ENCODE data around the gene DNAJB8. TPM values are rescaled to one million over a fixed set of nuclear protein-coding genes. Genes with fewer than 3 reads are reported as not detected.

DNAJB8 gene
- total and polyA plus RNA-seq, 9 of the 15 experiments (the other 6 are each of a cell fraction or from before 2014, with no cell fraction given), result not detected

- TF ChIP-seq ZNF274 (IDR thresholded peaks at IDR 0.05; ENCODE audit: borderline replicate concordance, low read depth, low read length), result no peak
- no peak for TF ChIP-seq ZNF175 (CRISPR knock-in tag; IDR thresholded peaks at IDR 0.05; ENCODE audit: low read depth)
- no peak for TF ChIP-seq POLR3A (IDR thresholded peaks at IDR 0.05; ENCODE audit: borderline replicate concordance, extremely low read depth, insufficient read depth, insufficient read length)
- TF ChIP-seq KDM5B (IDR thresholded peaks at IDR 0.05; ENCODE audit: insufficient replicate concordance, low read depth, low read length), result peak; percentile 26
- TF ChIP-seq ARNT (IDR thresholded peaks at IDR 0.05), result no peak
- TF ChIP-seq CBFA2T2 (conservative IDR thresholded peaks at IDR 0.05), result peak; percentile 33
- no peak for TF ChIP-seq HNRNPLL (IDR thresholded peaks at IDR 0.05; ENCODE audit: low read depth, low read length, poor library complexity, severe bottlenecking)
- no peak for TF ChIP-seq HIVEP1 (CRISPR knock-in tag; IDR thresholded peaks at IDR 0.05)
- peak; percentile 54; the same call in 1 of the 2 replicates for TF ChIP-seq CBFA2T3 (IDR thresholded peaks at IDR 0.05)
- 0 out of 2 replicates have a peak, but pooled peaks have one; percentile 7 for TF ChIP-seq ZNF165 (CRISPR knock-in tag; IDR thresholded peaks at IDR 0.05; ENCODE audit: borderline replicate concordance)
- no peak for TF ChIP-seq GTF3C2 (IDR thresholded peaks at IDR 0.05; ENCODE audit: borderline replicate concordance, extremely low read depth, insufficient read length)
- TF ChIP-seq FIP1L1 (IDR thresholded peaks at IDR 0.05; ENCODE audit: low read depth, low read length, poor library complexity, severe bottlenecking), result no peak
- TF ChIP-seq SMAD1 (IDR thresholded peaks at IDR 0.05; ENCODE audit: low read depth, low read length, partially characterized antibody), result no peak
- TF ChIP-seq ZBTB8A (IDR thresholded peaks at IDR 0.05; ENCODE audit: partially characterized antibody), result no peak
- peak; percentile 24; the same call in 1 of the 2 replicates for TF ChIP-seq ERF (CRISPR knock-in tag; IDR thresholded peaks at IDR 0.05)
- TF ChIP-seq NFE2 (IDR thresholded peaks at IDR 0.05; ENCODE audit: low read depth), result no peak
- peak in 1 of 2 experiments; percentile 66 for TF ChIP-seq E2F6 (IDR thresholded peaks at IDR 0.05; ENCODE audit: borderline replicate concordance in 1 of 2, extremely low read depth in 1 of 2, insufficient read depth in 1 of 2, insufficient read length in 1 of 2, low read depth in 1 of 2, low read length in 1 of 2, poor library complexity in 1 of 2, severe bottlenecking in 1 of 2)
- TF ChIP-seq PYGO2 (tag; IDR thresholded peaks at IDR 0.05), result no peak
- TF ChIP-seq ZNF280B (CRISPR knock-in tag; IDR thresholded peaks at IDR 0.05), result no peak
- peak; percentile 60; the same call in 1 of the 2 replicates for TF ChIP-seq RAD51 (IDR thresholded peaks at IDR 0.05; ENCODE audit: borderline replicate concordance, low read depth)
- no peak for TF ChIP-seq PHB (CRISPR knock-in tag; IDR thresholded peaks at IDR 0.05)
- no peak for TF ChIP-seq ZNF3 (CRISPR knock-in tag; IDR thresholded peaks at IDR 0.05)
These were observed 53.1 kb downstream of the DNAJB8 start (continued) for GRCh38 chr3:128413413-128414205.

All from K562 (cell line).